HG02884 (cell line): ENCODE measurements around the gene PITPNM3.

Source experiments
- ATAC-seq: cut with Tn5 transposase; IDR thresholded peaks from one replicate; pipeline ENCODE4 v1.9.1; 2021; ENCODE audit warnings: mild to moderate bottlenecking, moderate library complexity; ENCODE audit not compliant: unreplicated experiment

Gene PITPNM3

GRCh38 chr17:6480303-6480675 lies 76.1 kb downstream of the PITPNM3 start:
- ATAC-seq, result no peak

DNA sequence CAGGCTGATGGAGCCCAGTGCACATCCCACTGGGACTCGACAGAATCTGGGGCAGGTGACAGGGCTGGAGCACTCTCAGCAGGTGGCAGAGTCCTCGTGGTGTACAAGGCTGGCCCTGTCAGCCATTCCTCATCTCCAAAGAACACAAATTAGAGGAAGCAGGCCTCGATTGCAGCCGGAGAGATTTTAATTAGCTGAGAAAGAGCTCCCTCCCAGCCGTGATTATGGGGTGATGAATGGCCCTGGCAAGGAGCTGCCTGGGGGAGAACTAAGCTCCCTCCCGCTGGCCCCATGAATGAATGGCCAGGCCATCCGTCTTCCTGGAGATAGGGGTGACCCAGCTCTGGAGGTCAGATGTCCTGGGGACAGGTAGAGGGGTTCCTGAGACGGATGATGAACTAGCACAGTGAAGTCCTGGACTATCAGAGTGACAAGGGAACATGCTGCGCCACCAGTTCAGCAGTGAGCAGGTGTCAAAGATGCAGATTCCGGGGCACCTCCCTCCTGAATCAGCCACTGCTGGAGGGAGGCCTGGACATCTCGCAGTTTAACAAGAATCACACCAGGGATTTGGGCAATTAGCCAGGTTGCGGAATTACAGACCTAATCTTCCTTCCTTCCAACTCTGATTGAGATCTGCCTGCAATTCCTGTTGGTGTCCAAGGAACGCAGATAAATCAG lies 76.6 kb downstream of the PITPNM3 start:
- no peak for ATAC-seq

GRCh38 chr17:6478486-6478885 lies 77.9 kb downstream of the PITPNM3 start:
- ATAC-seq, result no peak

- no peak for ATAC-seq
Observed at GRCh38 chr17:6477831-6478383, 78.4 kb downstream of the PITPNM3 start.

DNA sequence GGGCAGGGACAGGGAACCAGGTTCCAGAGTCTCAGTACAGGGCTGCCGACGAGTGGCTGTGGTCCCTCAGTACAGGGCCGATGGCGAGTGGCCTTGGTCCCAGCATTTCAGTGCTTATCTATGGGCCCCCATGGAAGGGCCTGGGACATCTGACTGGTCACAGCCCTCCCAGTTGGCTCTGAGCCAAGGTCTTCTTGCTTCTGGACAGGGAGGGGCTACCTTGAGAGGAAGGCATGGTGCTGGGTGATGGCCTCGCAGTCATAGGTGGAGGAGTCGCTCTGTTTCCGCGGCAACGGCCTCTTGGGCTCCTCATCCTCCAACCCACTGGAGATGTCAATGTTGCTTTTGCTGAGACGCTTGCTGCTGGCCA lies 79.6 kb downstream of the PITPNM3 start:
- ATAC-seq, result no peak

GRCh38 chr17:6476076-6476809 lies 80.1 kb downstream of the PITPNM3 start:
- no peak for ATAC-seq

GRCh38 chr17:6475411-6475810 lies 80.9 kb downstream of the PITPNM3 start:
- ATAC-seq, result no peak

DNA sequence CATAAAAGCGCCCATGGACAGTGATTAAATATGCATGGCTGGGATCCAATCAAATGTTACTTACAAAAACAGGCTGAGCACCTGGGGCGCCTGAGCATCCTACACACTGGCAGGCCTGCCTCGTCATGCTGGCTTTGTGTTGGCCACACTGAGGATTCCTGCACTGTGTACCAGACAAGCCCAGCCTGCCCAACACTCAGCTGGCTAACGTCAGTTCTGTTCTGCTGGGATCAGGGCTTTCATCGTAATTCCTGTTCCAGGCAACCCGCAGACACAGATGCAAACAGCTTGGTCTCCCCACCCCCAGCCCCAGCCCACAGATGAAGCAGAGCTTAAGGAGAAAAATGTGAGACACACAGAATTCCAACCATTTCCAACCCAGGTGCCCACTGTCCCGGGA lies 81.4 kb downstream of the PITPNM3 start:
- ATAC-seq, result no peak

DNA sequence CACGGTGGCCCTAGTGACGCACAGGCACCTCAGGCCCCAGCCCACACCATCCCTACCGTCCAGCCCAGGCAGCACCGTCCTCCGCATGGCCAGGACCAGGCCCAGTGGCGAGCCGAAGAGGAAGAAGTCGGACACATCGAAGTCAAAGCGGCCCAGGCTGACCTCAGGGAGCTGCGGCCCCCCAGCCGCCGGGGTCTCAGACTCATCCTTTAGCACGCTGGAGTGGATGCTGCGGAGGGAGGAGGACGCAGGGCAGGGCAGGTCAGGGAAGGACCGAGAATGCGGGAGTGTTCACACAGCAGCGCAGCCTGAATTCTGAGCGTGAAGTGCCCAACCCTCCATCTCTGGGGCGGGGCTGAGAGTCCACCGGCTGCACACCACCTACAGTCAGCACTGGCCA lies 82.0 kb downstream of the PITPNM3 start:
- no peak for ATAC-seq

DNA sequence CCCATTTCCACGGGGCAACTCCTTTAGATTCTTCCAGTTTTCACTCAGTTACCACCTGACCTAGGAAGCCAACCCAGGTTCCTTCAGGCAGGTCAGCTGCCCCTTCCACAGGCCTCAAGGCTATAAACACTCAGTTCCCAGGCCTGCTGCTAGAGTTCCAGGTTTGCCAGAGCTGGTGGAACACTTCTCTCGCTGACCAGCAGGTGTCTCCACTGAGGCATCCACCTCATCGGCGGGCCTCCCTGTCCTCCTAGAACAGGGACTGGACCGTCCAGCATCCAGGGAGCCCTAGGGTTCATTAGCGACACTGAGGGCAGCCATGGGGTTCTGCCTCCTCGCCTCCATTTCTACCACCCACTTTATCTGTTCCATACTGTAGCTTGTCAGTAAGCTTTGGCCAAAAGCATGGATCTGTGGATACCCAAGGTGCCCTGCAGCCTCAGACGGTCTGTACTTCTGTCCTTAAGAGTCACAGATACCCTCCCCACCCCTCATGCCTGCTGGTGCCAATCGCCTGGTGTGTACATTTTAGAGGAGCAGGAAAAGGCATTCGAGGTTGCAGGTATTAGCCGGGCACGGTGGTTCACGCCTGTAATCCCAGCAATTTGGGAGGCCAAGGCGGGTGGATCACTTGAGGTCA lies 83.1 kb downstream of the PITPNM3 start:
- ATAC-seq, result no peak

- ATAC-seq, result no peak
Observed at GRCh38 chr17:6472517-6472916, 83.8 kb downstream of the PITPNM3 start.

DNA sequence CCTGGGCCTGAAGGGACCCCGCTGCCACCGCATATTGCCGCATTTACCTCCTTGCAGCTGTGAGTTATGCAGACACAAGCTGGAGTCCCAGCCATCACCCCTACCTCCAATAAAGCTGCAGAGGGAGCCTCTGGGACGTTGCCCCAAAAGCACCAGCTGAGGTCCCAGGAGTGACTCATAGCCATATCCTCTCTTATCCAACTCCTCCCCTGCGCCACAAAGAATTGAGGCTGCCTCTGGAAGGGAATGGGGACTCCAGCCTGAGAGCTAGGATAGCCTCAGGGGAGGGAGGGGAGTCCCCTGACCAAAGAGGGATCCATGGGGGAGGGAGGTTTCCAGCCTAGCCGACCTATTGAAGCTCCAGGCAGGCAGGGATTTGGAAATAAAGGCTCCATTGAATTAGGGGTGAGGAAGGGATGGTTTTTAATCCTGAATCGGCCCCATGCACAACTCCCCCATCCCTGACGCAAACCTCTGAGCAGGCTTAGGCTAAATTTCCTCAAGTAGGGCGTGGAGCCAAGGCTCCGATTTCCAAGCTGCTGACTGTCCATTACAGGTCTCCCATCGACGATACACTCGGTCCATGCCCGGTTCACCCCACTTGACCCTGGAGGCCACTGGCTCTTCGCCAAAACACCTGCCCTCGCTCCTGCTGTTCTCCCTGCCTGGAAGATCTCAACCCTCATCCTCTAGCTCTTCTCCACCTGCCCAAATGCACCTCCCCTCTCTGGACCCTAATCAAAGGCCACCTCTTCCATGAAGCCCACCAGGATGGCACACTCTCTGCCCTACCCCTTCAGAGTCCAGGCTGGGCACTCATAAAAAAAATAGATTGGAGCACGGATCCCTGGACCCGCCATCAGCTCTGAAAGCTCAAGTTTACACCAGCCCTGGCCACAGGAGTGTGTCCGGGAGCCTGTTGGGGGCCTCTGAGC lies 84.6 kb downstream of the PITPNM3 start:
- ATAC-seq, result no peak

GRCh38 chr17:6470751-6471521 lies 85.4 kb downstream of the PITPNM3 start:
- no peak for ATAC-seq

- no peak for ATAC-seq
Observed at GRCh38 chr17:6470146-6470718, 86.1 kb downstream of the PITPNM3 start.

DNA sequence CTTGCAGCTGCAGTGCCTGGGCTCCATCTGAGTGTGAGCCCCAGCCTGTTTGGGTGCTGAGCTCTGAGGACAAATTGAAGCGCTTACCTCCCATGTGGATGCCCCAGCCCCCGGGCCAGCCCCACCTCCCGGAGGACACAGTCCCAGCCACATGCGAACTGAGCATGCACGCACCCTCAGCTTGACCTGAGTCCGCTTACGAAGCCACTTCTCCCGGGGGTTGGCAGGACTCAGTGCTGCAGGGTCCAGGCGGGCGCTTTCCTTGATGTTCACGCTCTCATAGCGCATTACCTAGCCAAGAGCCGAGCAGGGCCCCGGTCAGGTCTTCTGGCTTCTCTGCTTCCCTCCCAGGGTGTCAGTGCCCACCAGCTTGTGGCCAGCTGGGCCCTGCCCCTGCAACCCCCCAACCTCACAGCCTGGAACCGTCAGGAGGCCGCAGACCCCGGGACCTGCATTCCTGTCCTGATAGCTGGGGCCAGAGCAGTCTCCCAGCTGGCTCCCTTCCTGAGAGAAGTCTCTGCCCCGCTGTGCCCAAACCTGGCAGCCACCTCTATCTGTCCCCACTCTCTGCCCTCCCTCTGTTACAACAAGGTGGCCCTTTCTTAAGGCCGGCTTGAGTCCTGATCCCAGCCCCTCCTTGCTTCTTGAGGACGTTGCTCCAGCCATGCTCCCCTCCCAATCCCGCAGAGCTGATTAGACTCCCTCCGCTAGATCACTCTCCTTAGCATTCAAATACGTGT lies 88.1 kb downstream of the PITPNM3 start:
- ATAC-seq, result no peak

DNA sequence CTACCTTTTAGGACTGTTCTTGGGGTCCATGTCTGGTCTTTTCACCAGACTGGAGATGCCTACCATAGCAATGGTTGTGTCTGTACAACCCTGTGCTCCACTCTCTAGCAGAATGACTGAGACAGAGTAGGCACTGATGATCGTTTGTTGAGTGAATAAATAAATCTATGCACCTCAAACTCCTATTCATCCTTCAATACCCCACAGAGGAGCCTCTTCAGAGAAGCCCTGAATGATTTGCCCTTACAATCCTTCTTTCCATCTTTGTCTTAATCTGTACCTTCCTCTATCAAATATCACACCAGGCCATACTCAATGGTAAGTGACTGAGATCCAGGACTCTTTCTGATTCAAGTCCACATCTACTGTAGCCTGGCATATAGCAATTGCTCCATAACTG lies 88.8 kb downstream of the PITPNM3 start:
- ATAC-seq, result no peak

DNA sequence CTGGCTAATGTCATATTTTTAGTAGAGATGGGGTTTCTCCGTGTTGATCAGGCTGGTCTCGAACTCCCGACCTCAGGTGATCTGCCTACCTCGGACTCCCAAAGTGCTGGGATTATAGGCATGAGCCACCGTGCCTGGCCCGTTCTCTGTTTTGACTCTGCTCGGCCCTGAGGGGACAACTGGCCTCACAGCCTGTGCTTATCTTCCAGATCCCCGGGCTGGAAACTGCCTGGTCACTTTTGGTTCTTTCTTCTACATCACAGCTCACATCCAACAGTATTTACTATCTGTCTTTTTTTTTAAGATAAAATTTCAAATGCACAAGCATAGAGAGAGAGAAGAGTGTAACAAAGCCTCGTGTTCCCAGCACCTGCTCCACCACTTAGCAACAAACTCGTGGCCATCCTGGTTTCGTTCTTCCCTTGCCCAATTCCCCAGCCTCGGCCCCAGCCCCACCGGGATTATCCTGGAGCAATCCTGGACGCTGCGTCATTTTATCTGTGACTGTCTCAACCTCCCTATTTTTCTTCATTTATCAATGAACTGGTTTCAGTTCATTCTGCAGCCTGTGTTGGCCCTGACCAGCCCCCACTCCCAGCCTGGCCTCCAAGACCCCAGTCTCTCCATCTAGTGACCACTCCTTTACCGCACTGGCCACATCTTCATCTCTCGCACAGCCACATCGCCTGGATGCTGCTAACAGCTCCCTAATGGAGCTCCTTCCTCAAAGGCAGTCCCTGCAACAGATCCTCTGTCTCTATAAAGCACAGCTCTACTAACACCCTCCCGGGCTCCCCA lies 91.0 kb downstream of the PITPNM3 start:
- ATAC-seq, result no peak

DNA sequence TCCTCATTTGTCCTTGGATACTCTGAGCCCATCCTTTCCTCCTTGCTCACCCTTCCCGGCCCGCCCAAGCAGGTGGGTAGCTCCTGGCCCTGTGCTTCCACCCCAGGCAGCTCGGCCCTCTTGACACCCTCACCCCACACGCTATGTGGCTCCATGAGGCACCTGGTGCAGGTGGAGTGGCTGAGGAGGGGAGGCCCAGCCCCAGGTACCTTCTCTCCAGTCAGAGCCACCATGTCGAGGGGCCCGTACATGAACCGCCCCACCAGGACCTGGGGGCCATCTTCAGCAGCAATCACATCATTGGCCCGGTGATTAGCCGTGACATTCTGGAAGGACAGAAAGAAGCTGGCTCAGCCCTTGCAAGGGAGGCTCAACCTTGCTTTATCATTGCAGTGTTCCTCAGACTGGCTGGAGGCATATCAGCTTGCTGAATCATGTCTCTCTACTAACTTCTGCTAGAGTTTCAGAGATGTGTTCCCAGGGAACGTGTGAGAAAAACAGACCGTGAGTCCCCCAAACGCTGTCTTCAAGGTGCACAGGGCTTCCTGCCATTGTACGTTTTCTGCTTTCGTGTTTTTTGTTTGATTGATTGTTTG lies 91.8 kb downstream of the PITPNM3 start:
- no peak for ATAC-seq
